ENCODE measurements around the gene ASIC4. TPM values are rescaled to one million over a fixed set of nuclear protein-coding genes. Genes with fewer than 3 reads are reported as not detected.

Gene ASIC4
- total RNA-seq, 1 donor from 2014 or later: not detected

- TF ChIP-seq CTCF (IDR thresholded peaks at IDR 0.05; ENCODE audit: insufficient read depth, low read length, poor library complexity, severe bottlenecking): no peak
Measured at GRCh38 chr2:219483451-219484342, 30.6 kb upstream of the ASIC4 start.

GRCh38 chr2:219484343-219485200 is 29.7 kb upstream of the ASIC4 start:
- no peak for DNase-seq (ENCODE audit: low read depth)
- Histone ChIP-seq H3K27me3 (ENCODE audit: control insufficient read depth, insufficient read depth, low read length) (peaks cover 54% of the 10 kb centered on the region), H3K4me3 (ENCODE audit: low read depth, low read length) (no peak overlapping the region), H3K36me3 (ENCODE audit: control insufficient read depth, insufficient read depth, low read length) (no peaks in the 10 kb centered on the region)
- no peak for TF ChIP-seq CTCF (IDR thresholded peaks at IDR 0.05; ENCODE audit: insufficient read depth, low read length, poor library complexity, severe bottlenecking)

More at GRCh38 chr2:219483451-219484342, 30.6 kb upstream of the ASIC4 start:
- no peaks in the 10 kb centered on the region for H3K36me3 ChIP-seq (ENCODE audit: control insufficient read depth, insufficient read depth, low read length)
- DNase-seq (ENCODE audit: low read depth): no peak
- peaks cover 56% of the 10 kb centered on the region for H3K27me3 ChIP-seq (ENCODE audit: control insufficient read depth, insufficient read depth, low read length)
- H3K4me3 ChIP-seq (ENCODE audit: low read depth, low read length): no peak overlapping the region

- no peaks in the 10 kb centered on the region for H3K36me3 ChIP-seq (ENCODE audit: control insufficient read depth, insufficient read depth, low read length)
- no peak for TF ChIP-seq CTCF (IDR thresholded peaks at IDR 0.05; ENCODE audit: insufficient read depth, low read length, poor library complexity, severe bottlenecking)
- H3K4me3 ChIP-seq (ENCODE audit: low read depth, low read length): no peak overlapping the region
- no peak for DNase-seq (ENCODE audit: low read depth)
- H3K27me3 ChIP-seq (ENCODE audit: control insufficient read depth, insufficient read depth, low read length): peaks cover 56% of the 10 kb centered on the region
Measured at GRCh38 chr2:219485201-219485580, 29.1 kb upstream of the ASIC4 start.

- TF ChIP-seq CTCF (IDR thresholded peaks at IDR 0.05; ENCODE audit: insufficient read depth, low read length, poor library complexity, severe bottlenecking): no peak
- no peak overlapping the region for H3K4me3 ChIP-seq (ENCODE audit: low read depth, low read length)
- no peaks in the 10 kb centered on the region for H3K36me3 ChIP-seq (ENCODE audit: control insufficient read depth, insufficient read depth, low read length)
- DNase-seq (ENCODE audit: low read depth): no peak
- peaks cover 60% of the 10 kb centered on the region for H3K27me3 ChIP-seq (ENCODE audit: control insufficient read depth, insufficient read depth, low read length)
Measured at GRCh38 chr2:219486380-219486959, 27.8 kb upstream of the ASIC4 start.

GRCh38 chr2:219488149-219488843 is 26.0 kb upstream of the ASIC4 start:
- TF ChIP-seq CTCF (IDR thresholded peaks at IDR 0.05; ENCODE audit: insufficient read depth, low read length, poor library complexity, severe bottlenecking): no peak
- H3K36me3 ChIP-seq (ENCODE audit: control insufficient read depth, insufficient read depth, low read length): no peaks in the 10 kb centered on the region
- no peak overlapping the region for H3K4me3 ChIP-seq (ENCODE audit: low read depth, low read length)
- no peak for DNase-seq (ENCODE audit: low read depth)
- H3K27me3 ChIP-seq (ENCODE audit: control insufficient read depth, insufficient read depth, low read length): peaks cover 68% of the 10 kb centered on the region

Data from kidney epithelial cell (primary cell).